ENCODE data around the gene GFPT2.

GFPT2 gene

GRCh38 chr5:180283026-180283615, 70.0 kb downstream of the GFPT2 start:
- no peak for DNase-seq (ENCODE audit: low read depth in 2 of 2)

- no peak for DNase-seq (ENCODE audit: low read depth in 2 of 2)
Observed at GRCh38 chr5:180282281-180282680, 70.9 kb downstream of the GFPT2 start.

- no peak for DNase-seq (ENCODE audit: low read depth in 2 of 2)
Observed at GRCh38 chr5:180281706-180282105, 71.4 kb downstream of the GFPT2 start.

- no peak for DNase-seq (ENCODE audit: low read depth in 2 of 2)
Observed at GRCh38 chr5:180274695-180275094, 78.4 kb downstream of the GFPT2 start.

GRCh38 chr5:180271221-180271620, 81.9 kb downstream of the GFPT2 start:
- no peak for DNase-seq (ENCODE audit: low read depth in 2 of 2)

GRCh38 chr5:180259260-180259611, 93.9 kb downstream of the GFPT2 start:
- DNase-seq (ENCODE audit: low read depth in 2 of 2), result no peak

- DNase-seq (ENCODE audit: low read depth in 2 of 2), result no peak
Observed at GRCh38 chr5:180253036-180253824, 99.9 kb downstream of the GFPT2 start.

- DNase-seq (ENCODE audit: low read depth in 2 of 2), result no peak
Observed at GRCh38 chr5:180251887-180252286, 101.2 kb downstream of the GFPT2 start.

GRCh38 chr5:180251141-180251540, 102.0 kb downstream of the GFPT2 start:
- DNase-seq (ENCODE audit: low read depth in 2 of 2), result no peak
